H9 (cell line): ENCODE data around the gene SH3BGR. TPM values are rescaled to one million over a fixed set of nuclear protein-coding genes. Genes with fewer than 3 reads are reported as not detected.

Experiments used
- DNase-seq: peaks from one replicate; pipeline ENCODE4 v3.0.0-alpha.2; 2017
- H2AFZ ChIP-seq: one replicate; pipeline ENCODE4 v1.6.1; 2013; ENCODE audit warnings: mild to moderate bottlenecking, low read length, control low read depth, moderate library complexity
- H2AK5ac ChIP-seq: 2 replicates; pipeline ENCODE4 v1.6.1; 2013; ENCODE audit warnings: low read length, control low read depth, mixed read lengths; ENCODE audit not compliant: insufficient read length
- H2BK120ac ChIP-seq: one replicate; pipeline ENCODE4 v1.6.1; 2013; ENCODE audit warnings: low read depth, mild to moderate bottlenecking, low read length, control low read depth, inconsistent platforms; ENCODE audit not compliant: poor library complexity, severe bottlenecking
- H2BK12ac ChIP-seq: 2 replicates; pipeline ENCODE4 v1.6.1; 2013; ENCODE audit warnings: low read length, control low read depth, mixed read lengths, low read depth; ENCODE audit not compliant: insufficient read length
- H2BK15ac ChIP-seq: 2 replicates; pipeline ENCODE4 v1.6.1; 2013; ENCODE audit warnings: low read depth, low read length, control low read depth
- H2BK20ac ChIP-seq: one replicate; pipeline ENCODE4 v1.6.1; 2013; ENCODE audit warnings: low read depth, mild to moderate bottlenecking, low read length, control low read depth, inconsistent platforms; ENCODE audit not compliant: poor library complexity, severe bottlenecking
- H2BK5ac ChIP-seq: 2 replicates; pipeline ENCODE4 v1.6.1; 2013; ENCODE audit warnings: low read length, control low read depth, mixed read lengths; ENCODE audit not compliant: insufficient read length
- H3K14ac ChIP-seq: 2 replicates; pipeline ENCODE4 v1.6.1; 2013; ENCODE audit warnings: low read length, control low read depth; ENCODE audit not compliant: insufficient read depth
- H3K18ac ChIP-seq: 2 replicates; pipeline ENCODE4 v1.6.1; 2013; ENCODE audit warnings: low read depth, mild to moderate bottlenecking, mixed read lengths, low read length, control low read depth; ENCODE audit not compliant: insufficient read length
- H3K23ac ChIP-seq: 2 replicates; pipeline ENCODE4 v1.6.1; 2013; ENCODE audit warnings: low read length, control low read depth, mixed read lengths, low read depth; ENCODE audit not compliant: insufficient read length
- H3K23me2 ChIP-seq: 2 replicates; pipeline ENCODE4 v1.6.1; 2013; ENCODE audit warnings: low read depth, mild to moderate bottlenecking, mixed read lengths, low read length, control low read depth; ENCODE audit not compliant: insufficient read length, poor library complexity, severe bottlenecking
- H3K27ac ChIP-seq: 2 replicates; pipeline ENCODE4 v1.5.1; 2013; ENCODE audit warnings: low read length, control low read depth, mixed read lengths, low read depth; ENCODE audit not compliant: insufficient read length
- H3K27me3 ChIP-seq: 2 replicates; pipeline ENCODE4 v1.6.1; 2013; ENCODE audit warnings: low read length, control low read depth, inconsistent platforms; ENCODE audit not compliant: insufficient read depth
- H3K4ac ChIP-seq: 2 replicates; pipeline ENCODE4 v1.6.1; 2013; ENCODE audit warnings: low read depth, mild to moderate bottlenecking, control low read depth, inconsistent platforms, low read length, moderate library complexity
- H3K4me1 ChIP-seq: 2 replicates; pipeline ENCODE4 v1.6.1; 2013; ENCODE audit warnings: low read length, control low read depth, inconsistent platforms; ENCODE audit not compliant: insufficient read depth
- H3K4me2 ChIP-seq: 2 replicates; pipeline ENCODE4 v1.6.1; 2013; ENCODE audit warnings: low read length, control low read depth, mixed read lengths; ENCODE audit not compliant: insufficient read length, insufficient read depth
- H3K56ac ChIP-seq: 2 replicates; pipeline ENCODE4 v1.6.1; 2013; ENCODE audit warnings: low read depth, mild to moderate bottlenecking, mixed read lengths, low read length, control low read depth; ENCODE audit not compliant: insufficient read length
- H3K79me1 ChIP-seq: 2 replicates; pipeline ENCODE4 v1.6.1; 2013; ENCODE audit warnings: low read depth, mild to moderate bottlenecking, moderate library complexity, low read length, control low read depth, inconsistent platforms; ENCODE audit not compliant: insufficient read depth, poor library complexity, severe bottlenecking
- H3K79me2 ChIP-seq: 2 replicates; pipeline ENCODE4 v1.6.1; 2013; ENCODE audit warnings: low read length, control low read depth, inconsistent platforms; ENCODE audit not compliant: insufficient read depth
- H3K9ac ChIP-seq: 2 replicates; pipeline ENCODE4 v1.6.1; 2013; ENCODE audit warnings: low read length, control low read depth, mixed read lengths; ENCODE audit not compliant: insufficient read length; ENCODE audit errors: extremely low read depth
- H3K9me3 ChIP-seq: one replicate; pipeline ENCODE4 v1.6.1; 2013; ENCODE audit warnings: low read depth, low read length, inconsistent platforms; ENCODE audit not compliant: control insufficient read depth
- H3T11ph ChIP-seq: one replicate; pipeline ENCODE4 v1.6.1; 2013; ENCODE audit warnings: mild to moderate bottlenecking, low read length, control low read depth, inconsistent platforms
- H4K20me1 ChIP-seq: one replicate; pipeline ENCODE4 v1.6.1; 2013; ENCODE audit not compliant: control insufficient read depth, insufficient read length, insufficient read depth
- H4K5ac ChIP-seq: 2 replicates; pipeline ENCODE4 v1.6.1; 2013; ENCODE audit warnings: low read depth, mild to moderate bottlenecking, mixed read lengths, low read length, control low read depth; ENCODE audit not compliant: insufficient read length
- H4K8ac ChIP-seq: replicated peaks from 2 replicates; pipeline ENCODE4 v1.6.1; 2013; ENCODE audit warnings: low read length, control low read depth, mixed read lengths, low read depth; ENCODE audit not compliant: insufficient read length
- H4K91ac ChIP-seq: 2 replicates; pipeline ENCODE4 v1.6.1; 2013; ENCODE audit warnings: low read depth, mild to moderate bottlenecking, moderate library complexity, mixed read lengths, low read length, control low read depth; ENCODE audit not compliant: insufficient read length
- H3K27ac Mint-ChIP-seq, 3 experiments: 2 replicates in 2 of 3; 3 replicates in 1 of 3; pipeline ENCODE4 v1.8.0; 2020 to 2021; ENCODE audit warnings: mixed read lengths in 3 of 3, mild to moderate bottlenecking in 1 of 3, moderate library complexity in 1 of 3
- H3K27me3 Mint-ChIP-seq: 2 replicates; pipeline ENCODE4 v1.8.0; 2021; ENCODE audit warnings: low read depth, mild to moderate bottlenecking, moderate library complexity, mixed read lengths
- H3K36me3 Mint-ChIP-seq, 3 experiments: 2 replicates in 2 of 3; 3 replicates in 1 of 3; pipeline ENCODE4 v1.8.0; 2020 to 2021; ENCODE audit warnings: low read depth in 3 of 3, mixed read lengths in 3 of 3; ENCODE audit not compliant: insufficient read depth in 1 of 3
- H3K4me1 Mint-ChIP-seq, 2 experiments: 2 replicates each; pipeline ENCODE4 v1.8.0; 2020; ENCODE audit warnings: mixed read lengths in 2 of 2
- H3K4me3 Mint-ChIP-seq, 2 experiments: 2 replicates in 1 of 2; 3 replicates in 1 of 2; pipeline ENCODE4 v1.8.0; 2020 to 2021; ENCODE audit warnings: mild to moderate bottlenecking in 2 of 2, mixed read lengths in 2 of 2, moderate library complexity in 1 of 2
- H3K9me3 Mint-ChIP-seq, 2 experiments: 2 replicates in 1 of 2; 3 replicates in 1 of 2; pipeline ENCODE4 v1.8.0; 2020; ENCODE audit warnings: mild to moderate bottlenecking in 2 of 2, mixed read lengths in 2 of 2, moderate library complexity in 1 of 2
- WGBS: extraction: QIAGEN DNeasy Blood & Tissue Kit; methylation state at CpG from one replicate; pipeline ENCODE4 v1.1.7; 2013; ENCODE audit warnings: missing lambda C conversion rate, low lambda C conversion rate, mixed read lengths; ENCODE audit not compliant: insufficient read length; ENCODE audit errors: extremely low coverage; 5-methylcytosine and 5-hydroxymethylcytosine counted together
- total RNA-seq: library from RNA; stranded (reverse); gene quantifications from 2 replicates; pipeline ENCODE4 v1.2.1, GENCODE V29; 2021
- TF ChIP-seq, protein P1 (sequence below): fragments of 200-600 bp; sonication (generic); conservative IDR thresholded peaks from 3 replicates; pipeline ENCODE4 v1.8.0; 2021; ENCODE audit warnings: antibody characterized with exemption, mild to moderate bottlenecking

The SH3BGR gene
- total RNA-seq, 1 experiment from 2014 or later, result 2.9 TPM

DNA sequence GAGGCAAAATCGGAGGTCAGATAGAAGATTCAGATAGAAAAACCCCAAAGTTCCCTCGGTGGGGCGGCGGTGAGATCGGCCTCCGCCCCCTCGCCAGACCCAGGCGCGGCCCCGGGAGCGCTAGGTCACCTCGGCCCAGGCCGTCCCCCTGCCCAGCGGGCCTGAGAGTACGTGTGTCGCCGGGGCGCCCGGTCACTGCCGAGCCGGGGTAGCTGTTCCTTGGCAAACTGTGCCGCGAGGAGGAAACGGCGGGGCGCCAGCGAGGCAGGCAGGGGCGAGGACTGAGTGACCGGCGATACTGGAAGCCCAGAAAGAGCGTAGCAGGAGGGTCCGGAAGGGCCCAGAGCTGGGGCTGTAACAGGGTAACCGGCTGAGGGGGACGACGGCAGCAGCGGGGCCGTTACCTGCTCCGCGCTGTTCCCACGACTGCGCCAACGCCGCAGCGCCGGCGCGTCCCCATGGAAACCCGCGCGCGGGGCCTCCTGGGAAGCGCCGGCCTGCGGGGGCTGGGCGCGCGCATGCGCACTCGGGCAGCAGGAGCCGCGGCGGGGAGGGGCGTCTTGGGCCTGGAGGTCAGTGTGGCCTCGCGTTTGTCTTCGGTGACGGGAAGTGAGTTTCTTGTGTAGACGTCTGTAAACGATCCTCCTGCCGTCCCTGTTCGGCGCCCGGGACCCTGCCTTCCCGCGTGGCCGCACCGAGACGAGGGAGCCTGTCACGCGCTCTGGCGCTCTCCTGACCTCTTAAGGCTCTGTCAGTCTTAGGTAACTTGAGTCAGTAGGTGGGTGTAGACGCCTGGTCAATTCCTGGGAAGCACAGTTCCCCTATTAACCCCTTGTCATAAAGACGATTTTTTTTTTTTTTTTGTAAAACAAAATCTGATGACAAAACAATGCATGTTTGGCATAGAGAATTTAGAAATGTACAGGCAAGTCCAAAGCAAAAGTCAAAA lies 6.2 kb upstream of the SH3BGR start, which contains the start of gene LCA5L:
TSS of gene LCA5L (minus strand) at position 458 of the 949 bp plus-strand sequence. CDS start 17,285 bp downstream, outside the sequence.
- Histone ChIP-seq H3K9me3 (no peaks in the 10 kb centered on the region), H2BK5ac (no peak within 1 kb of the TSS), H2AFZ (peak within 1 kb of the TSS; percentile 3), H3K27ac (no peak within 1 kb of the TSS), H3K4me1 (no peaks in the 10 kb centered on the region), H3K4ac (no peak within 1 kb of the TSS), H4K5ac (no peak within 1 kb of the TSS), H3K14ac (peak within 1 kb of the TSS; percentile 19), H3T11ph (no peak within 1 kb of the TSS), H4K8ac (no peak within 1 kb of the TSS), H4K91ac (no peak within 1 kb of the TSS), H3K9ac (peak within 1 kb of the TSS; percentile 54), H3K27me3 (no peaks in the 10 kb centered on the region), H2AK5ac (no peak within 1 kb of the TSS), H3K56ac (no peak within 1 kb of the TSS), H2BK120ac (no peak within 1 kb of the TSS), H3K23me2 (peaks cover 9% of the 10 kb centered on the region), H2BK15ac (no peak within 1 kb of the TSS), H3K23ac (no peak within 1 kb of the TSS), H2BK20ac (no peak within 1 kb of the TSS), H3K18ac (no peak within 1 kb of the TSS), H3K79me1 (no peaks in the 10 kb centered on the region), H3K79me2 (no peaks in the 10 kb centered on the region), H4K20me1 (no peaks in the 10 kb centered on the region), H3K4me2 (peak within 1 kb of the TSS; percentile 55), H2BK12ac (no peak within 1 kb of the TSS)
- peaks cover 23% of the 10 kb centered on the region for H3K27me3 Mint-ChIP-seq
- peak within 1 kb of the TSS; percentile 86 to 92 for H3K4me3 Mint-ChIP-seq
- no peaks in the 10 kb centered on the region; a peak in 1 of 5 replicates for H3K9me3 Mint-ChIP-seq
- H3K27ac Mint-ChIP-seq, result peak within 1 kb of the TSS; percentile 2 to 96 (median 70)
- H3K4me1 Mint-ChIP-seq, result peaks cover 14 to 33% of the 10 kb centered on the region in 2 experiments
- DNase-seq, result peak; percentile 95
- no CpG with 5 or more reads among the region's 83 CpGs for WGBS
- H3K36me3 Mint-ChIP-seq, result no peaks in the 10 kb centered on the region
- TF ChIP-seq, protein P1, sequence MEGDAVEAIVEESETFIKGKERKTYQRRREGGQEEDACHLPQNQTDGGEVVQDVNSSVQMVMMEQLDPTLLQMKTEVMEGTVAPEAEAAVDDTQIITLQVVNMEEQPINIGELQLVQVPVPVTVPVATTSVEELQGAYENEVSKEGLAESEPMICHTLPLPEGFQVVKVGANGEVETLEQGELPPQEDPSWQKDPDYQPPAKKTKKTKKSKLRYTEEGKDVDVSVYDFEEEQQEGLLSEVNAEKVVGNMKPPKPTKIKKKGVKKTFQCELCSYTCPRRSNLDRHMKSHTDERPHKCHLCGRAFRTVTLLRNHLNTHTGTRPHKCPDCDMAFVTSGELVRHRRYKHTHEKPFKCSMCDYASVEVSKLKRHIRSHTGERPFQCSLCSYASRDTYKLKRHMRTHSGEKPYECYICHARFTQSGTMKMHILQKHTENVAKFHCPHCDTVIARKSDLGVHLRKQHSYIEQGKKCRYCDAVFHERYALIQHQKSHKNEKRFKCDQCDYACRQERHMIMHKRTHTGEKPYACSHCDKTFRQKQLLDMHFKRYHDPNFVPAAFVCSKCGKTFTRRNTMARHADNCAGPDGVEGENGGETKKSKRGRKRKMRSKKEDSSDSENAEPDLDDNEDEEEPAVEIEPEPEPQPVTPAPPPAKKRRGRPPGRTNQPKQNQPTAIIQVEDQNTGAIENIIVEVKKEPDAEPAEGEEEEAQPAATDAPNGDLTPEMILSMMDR, result no peak
